Liver (tissue), 3 donors: ENCODE data around the gene GRM3.

Source experiments
- CTCF ChIP-seq: fragments of 150-350 bp; IDR thresholded peaks from 2 replicates; pipeline ENCODE4 v1.5.1; 2017; ENCODE audit warnings: improper control_type of control experiment, low read depth, low read length; ENCODE audit not compliant: missing input control
- EGR1 ChIP-seq, 2 donors: IDR thresholded peaks; 2 replicates each; pipeline ENCODE4 v1.6.1; 2016 to 2018; ENCODE audit warnings: antibody characterized with exemption in 2 of 2, low read depth in 2 of 2
- FOXA1 ChIP-seq: IDR thresholded peaks from 2 replicates; pipeline ENCODE4 v1.6.1; 2016; ENCODE audit warnings: antibody characterized with exemption
- HNF4A ChIP-seq, 2 donors: conservative IDR thresholded peaks; 2 replicates each; pipeline ENCODE4 v1.6.1; 2016; ENCODE audit warnings: antibody characterized with exemption in 2 of 2, mild to moderate bottlenecking in 2 of 2
- JUND ChIP-seq, 2 donors: IDR thresholded peaks; 2 replicates each; pipeline ENCODE4 v1.6.1; 2016; ENCODE audit warnings: antibody characterized with exemption in 2 of 2
- MAX ChIP-seq: IDR thresholded peaks from 2 replicates; pipeline ENCODE4 v1.6.1; 2016; ENCODE audit warnings: antibody characterized with exemption
- NR2F2 ChIP-seq: IDR thresholded peaks from 2 replicates; pipeline ENCODE4 v1.6.1; 2016; ENCODE audit warnings: antibody characterized with exemption
- REST ChIP-seq: IDR thresholded peaks from 2 replicates; pipeline ENCODE4 v1.6.1; 2016; ENCODE audit warnings: antibody characterized with exemption, mild to moderate bottlenecking
- SP1 ChIP-seq: IDR thresholded peaks from 2 replicates; pipeline ENCODE4 v1.6.1; 2018; ENCODE audit warnings: antibody characterized with exemption, mild to moderate bottlenecking
- YY1 ChIP-seq: IDR thresholded peaks from 2 replicates; pipeline ENCODE4 v1.6.1; 2016; ENCODE audit warnings: antibody characterized with exemption, mild to moderate bottlenecking
- donor health status: healthy.
- donor health status: healthy.

GRCh38 chr7:86645225-86645608 is 1.5 kb downstream of the GRM3 start:
- no peak for TF ChIP-seq CTCF
- no peak for TF ChIP-seq REST
- TF ChIP-seq MAX = no peak
- no peak for TF ChIP-seq YY1
- TF ChIP-seq FOXA1 = no peak
- TF ChIP-seq SP1 = no peak
- no peak for TF ChIP-seq HNF4A (conservative IDR thresholded peaks at IDR 0.05)
- no peak for TF ChIP-seq EGR1 (IDR thresholded peaks at IDR 0.05; ENCODE audit: low read depth in 2 of 2)
- no peak for TF ChIP-seq JUND (IDR thresholded peaks at IDR 0.05)
- no peak for TF ChIP-seq NR2F2
